Hindlimb muscle (tissue), 1 donor: Measurements from ENCODE around the gene ZDHHC4. TPM values are rescaled to one million over a fixed set of nuclear protein-coding genes. Genes with fewer than 3 reads are reported as not detected.
"Not testable (repeated sequence)": the region's sequence is repeated elsewhere in the genome, so short reads cannot be mapped to it uniquely, and the experiment has no call there.

Experiments used
- DNase-seq: peaks from one replicate; pipeline ENCODE4 v3.0.0-alpha.2; 2013
- polyA plus RNA-seq: library from polyadenylated mRNA; unstranded; fragments of 120-200 nt; gene quantifications from one replicate; pipeline ENCODE4 v1.2.1, GENCODE V29; 2013; ENCODE audit not compliant: insufficient read length

Gene ZDHHC4
- polyA plus RNA-seq, 1 donor = 48.4 TPM

DNA sequence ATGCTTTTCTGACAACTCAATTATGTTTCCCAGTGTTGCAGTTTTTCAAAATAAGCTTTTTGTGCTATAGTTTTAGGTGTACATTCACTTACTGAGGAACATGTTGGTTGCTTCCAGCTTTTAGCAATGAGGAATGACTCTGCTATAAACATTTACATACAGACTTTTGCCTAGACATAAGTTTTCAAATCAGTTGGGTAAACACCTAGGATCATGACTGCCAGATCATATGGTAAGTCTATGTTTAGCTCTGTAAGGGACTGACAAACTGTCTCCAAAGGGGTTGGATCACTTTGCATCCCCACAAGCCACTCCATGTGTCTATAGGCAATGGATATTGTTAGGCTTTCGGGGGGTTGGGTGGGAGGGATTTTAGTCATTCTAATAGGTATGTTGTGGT is 15.1 kb upstream of the ZDHHC4 start:
- no peak for DNase-seq

DNA sequence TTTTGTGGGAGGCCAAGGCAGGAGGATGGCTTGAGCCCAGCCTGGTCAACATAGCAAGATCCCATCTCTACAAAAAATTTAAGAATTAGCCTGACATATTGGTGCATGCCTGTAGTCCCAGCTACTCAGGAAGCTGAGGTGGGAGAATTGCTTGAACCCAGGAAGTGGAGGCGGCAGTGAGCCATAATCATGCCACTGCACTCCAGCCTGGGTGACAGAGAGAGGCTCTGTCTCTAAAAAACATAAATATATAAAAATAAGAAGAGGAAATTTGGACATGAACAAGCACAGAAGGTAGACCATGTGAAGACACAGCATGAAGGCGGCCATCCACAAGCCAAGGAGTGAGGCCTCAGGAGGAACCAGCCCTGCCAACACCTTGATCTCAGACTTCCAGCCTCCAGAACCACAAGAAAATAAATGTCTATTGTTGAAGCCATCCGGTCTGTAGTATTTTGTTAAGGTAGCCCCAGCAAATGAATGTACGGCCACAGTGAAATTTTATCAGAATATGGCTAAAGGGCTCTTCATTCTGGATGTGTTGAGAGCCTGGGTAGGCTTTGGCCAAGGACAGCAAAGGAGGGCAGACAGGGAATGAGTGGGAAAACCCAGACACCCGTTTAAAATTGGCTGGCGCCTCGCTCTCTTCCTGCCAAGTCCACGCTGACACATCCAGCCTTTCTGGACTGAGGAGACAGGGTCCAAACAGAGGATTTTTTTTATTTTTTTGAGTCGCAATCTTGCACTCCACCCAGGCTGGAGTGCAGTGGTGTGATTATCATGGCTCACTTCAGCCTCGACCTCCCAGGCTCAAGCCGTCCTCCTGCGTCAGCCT is 13.1 kb upstream of the ZDHHC4 start:
- no peak for DNase-seq

DNA sequence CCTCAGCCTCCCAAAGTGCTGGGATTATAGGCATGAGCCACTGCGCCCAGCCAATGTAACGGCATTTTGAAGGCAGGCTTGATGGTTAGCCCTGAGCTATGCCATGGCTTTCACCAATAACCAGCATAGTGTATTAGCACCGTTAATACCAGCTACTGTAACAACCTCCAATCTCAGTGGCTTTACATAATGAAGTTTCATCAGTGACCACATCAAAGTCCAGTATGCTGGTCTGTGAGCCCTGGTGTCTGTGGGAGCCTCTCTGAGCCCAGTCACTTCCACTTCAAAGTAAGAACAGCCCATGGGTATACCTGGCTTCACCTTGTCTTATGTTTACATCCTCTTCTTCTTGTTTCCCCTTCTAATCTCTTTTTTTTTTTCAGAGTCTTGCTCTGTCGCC is 11.6 kb upstream of the ZDHHC4 start:
- DNase-seq = no peak

DNA sequence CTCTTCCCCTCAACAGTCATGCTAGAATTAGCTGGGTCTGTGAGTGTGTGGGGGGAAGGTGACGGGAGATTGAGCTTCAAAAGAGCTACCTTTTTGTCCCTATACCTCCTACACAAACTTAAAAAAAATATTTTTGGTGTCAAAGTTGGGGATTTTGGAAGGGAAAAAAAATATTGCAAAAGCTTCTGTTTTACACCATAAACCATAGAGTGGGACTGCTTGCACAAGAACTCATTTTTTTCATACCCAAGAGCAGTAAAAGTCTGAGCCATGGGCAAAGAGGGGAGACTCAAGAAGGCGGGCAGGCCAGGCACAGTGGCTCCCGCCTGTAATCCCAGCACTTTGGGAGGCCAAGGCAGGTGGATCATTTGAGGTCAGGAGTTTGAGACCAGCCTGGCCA is 9.4 kb upstream of the ZDHHC4 start:
- no peak for DNase-seq

DNA sequence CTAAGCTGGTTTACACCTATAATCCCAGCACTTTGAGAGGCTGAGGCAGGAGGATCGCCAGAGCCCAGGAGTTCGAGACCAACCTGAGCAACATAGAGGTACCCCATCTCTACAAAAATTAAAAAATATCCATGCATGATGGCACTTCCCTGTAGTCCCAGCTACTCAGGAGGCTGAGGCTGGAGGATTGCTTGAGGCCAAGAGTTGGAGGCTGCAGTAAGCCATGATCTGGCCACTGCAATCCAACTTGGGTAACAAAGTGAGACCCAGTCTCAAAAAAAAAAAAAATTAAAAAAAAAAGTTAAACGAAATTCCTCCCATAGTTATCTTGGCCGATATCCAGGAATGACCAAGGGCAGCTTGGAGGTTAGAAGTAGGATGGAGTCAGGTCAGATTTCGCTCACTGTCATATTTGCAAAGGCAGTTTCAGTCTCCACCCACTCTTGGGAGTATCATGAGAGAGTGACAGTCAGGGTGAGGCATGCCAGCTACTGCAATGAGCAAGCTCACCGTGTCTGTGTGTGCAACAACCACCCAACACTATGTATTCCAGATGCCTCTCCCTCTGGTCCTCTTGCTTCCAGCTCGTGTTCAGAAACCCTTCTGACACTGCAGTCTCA is 6.0 kb upstream of the ZDHHC4 start:
- no peak for DNase-seq

DNA sequence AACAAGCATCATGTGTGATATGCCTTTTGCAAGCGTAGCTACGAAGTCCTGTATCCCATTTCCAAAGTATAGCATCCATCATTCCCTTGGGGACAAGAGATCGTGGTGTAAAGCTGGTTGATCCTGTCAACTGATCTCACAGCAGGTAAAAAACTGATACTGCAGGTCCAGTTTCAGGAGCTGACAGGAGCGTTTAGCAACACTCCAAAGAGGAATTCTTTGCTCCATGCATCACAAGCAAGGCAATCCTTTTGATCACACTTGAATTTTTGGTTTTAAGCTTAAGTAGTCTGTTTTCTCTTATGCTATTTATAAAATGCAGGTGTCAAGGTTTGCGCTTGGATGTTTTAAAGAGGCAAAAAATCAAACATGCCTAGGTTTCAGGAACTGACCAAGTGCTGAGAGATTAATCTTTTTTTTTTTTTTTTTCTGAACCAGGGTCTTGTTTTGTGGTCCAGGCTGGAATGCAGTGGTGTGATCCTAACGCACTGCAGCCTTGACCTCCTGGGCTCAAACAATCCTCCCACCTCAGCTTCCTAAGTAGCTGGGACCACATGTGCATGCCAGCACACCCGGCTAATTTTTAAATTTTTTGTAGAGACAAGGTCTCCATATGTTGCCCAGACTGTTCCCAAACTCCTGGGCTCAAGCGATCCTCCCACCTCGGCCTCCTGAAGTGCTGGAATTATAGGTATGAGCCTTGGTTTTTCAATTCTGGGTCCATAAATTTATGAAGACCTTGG is 1.8 kb upstream of the ZDHHC4 start:
- DNase-seq = no peak

DNA sequence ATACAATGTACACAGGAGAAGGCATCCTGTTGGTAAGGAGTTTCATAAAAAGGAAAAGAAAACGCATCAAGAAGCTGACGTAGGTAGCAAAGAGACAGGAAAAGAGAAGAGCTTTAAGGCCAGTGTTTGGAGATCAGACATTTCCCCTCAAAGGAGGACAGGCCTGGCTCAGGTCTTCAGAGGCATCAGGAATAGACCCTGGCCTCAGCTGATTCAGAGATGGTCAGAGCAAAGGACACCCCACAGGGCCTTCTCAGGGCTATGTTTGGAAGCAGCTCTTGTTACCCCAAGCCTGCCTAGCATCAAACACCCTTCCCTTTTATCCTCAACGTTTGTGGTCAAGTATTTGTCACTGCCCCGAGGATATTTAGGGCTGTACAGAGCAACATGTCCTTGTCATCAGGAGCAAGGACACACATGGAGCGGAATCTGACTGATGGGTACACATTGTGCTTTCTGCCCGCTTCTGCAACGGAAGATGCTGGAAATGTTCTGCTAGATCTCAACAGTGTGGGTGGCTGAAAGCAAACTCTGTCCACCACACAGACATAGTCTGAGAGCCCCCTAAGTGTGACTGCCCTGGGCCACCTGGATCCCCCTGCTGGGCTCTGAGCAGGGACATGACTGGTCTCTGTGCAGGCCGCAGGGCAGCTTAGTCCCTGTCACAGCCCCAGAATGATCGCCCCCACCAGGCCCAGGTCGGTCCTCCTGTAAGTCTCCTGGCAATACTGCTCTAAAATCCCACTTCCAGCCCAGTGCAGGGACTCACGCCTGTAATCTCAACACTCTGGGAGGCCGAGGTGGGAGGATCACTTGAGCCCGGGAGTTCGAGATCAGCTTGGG is 1.0 kb upstream of the ZDHHC4 start:
- DNase-seq = no peak

DNA sequence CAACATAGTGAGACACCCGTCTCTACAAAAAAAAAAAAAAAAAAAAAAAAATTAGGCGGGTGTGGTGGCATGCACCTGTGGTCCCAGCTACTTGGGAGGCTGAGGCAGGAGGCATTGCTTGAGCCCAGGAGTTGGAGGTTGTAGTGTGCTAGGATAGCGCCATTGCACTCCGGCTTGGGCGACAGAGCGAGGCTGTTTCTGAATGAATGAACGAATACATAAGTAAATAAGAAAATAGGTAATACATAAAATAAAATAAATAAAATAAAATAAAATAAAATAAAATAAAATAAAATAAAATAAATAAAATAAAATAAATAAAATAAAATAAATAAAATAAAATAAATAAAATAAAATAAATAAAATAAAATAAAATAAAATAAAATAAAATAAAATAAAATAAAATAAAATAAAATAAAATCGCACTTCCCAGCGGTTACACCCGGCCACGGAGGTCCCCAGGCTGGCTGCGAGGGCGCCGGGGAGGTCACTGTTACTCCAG is 336 bp upstream of the ZDHHC4 start:
- DNase-seq = not testable (repeated sequence)

DNA sequence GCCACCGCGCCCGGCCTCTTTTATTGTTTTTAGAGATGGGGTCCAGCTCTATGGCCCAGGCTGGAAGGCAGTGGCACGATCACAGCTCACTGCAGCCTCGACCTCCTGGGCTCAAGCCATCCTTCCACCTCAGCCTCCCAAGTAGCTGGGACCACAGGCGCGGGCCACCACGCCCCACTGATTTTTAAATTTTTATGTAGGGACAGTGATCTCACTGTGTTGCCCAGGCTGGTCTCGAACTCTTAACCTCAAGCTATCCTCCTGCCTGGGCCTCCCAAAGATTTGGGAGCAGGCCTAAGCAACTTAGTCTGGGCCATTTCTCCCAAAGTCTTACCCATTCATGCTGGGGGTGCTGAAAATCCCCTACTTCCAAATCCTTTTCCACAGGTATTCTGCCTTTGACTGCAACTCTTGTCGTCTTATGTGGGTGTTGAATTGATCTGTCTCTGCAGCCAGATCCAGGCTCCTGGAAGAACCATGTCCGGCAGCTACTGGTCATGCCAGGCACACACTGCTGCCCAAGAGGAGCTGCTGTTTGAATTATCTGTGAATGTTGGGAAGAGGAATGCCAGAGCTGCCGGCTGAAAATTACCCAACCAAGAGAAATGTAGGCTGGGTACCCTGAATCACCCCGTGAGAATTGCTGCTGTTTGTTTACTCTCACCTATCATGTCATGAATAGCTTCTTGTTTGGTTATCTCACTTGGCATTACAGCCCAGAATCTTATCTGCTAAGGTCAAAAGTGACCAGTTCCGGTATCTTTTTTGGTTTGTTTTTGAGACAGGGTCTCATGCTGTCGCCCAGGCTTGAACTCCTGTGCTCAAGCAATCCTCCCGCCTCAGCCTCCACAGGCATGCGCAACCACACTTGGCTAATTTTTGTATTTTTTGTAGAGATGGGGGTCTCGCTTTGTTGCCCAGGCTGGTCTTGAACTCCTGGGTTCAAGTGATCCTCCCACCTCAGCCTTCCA is 1.1 kb downstream of the ZDHHC4 start:
- DNase-seq = no peak

DNA sequence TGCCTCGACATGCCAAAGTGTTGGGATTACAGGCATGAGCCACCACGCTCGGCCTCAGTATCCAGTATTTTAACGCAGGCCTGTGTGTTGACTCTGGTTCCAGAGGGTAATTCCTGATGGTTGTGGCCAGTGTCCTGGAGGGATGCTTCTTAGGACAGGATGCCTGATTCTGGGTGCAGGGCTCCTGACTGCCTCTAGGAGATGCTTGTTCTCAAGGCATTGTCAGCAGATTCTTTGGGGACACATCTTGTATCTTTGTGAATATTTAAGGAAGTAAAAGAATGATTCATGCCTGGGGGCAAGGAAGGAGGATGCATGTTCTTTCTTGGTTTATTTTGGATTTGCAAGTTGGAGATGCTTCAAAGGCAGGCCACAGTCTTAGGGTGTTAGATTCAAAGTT is 2.2 kb downstream of the ZDHHC4 start:
- no peak for DNase-seq

DNA sequence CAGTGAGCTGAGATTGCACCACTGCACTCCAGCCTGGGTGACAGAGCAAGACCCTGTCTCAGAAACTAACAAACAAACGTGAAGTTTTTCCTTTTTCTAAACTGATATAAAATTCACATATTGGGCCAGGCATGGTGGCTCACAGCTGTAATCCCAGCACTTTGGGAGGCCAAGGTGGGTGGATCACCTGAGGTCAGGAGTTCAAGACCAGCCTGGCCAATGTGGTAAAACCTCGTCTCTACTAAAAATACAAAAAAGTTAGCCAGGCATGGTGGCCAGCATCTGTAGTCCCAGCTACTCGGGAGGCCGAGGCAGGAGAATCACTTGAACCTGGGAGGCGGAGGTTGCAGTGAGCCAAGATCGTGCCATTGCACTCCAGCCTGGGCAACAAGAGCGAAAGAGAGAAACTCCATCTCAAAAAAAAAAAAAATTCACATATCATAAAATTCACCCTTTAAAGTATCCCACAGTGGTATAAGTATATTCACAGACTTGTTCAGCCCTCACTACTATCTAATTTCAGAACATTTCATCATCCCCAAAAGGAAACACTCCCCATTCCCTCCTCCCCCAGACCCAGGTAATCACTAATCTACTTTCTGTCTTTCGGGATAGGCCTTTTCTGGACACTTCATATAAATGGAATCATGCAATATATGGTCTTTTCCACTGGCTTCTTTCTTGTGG is 8.6 kb downstream of the ZDHHC4 start:
- not testable (repeated sequence) for DNase-seq

DNA sequence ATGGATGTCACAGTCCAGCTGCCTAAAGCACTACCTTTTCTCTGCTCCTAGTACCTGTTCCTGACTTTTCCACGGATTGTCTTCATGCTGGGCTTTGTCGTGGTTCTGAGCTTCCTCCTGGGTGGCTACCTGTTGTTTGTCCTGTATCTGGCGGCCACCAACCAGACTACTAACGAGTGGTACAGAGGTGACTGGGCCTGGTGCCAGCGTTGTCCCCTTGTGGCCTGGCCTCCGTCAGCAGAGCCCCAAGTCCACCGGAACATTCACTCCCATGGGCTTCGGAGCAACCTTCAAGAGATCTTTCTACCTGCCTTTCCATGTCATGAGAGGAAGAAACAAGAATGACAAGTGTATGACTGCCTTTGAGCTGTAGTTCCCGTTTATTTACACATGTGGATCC is 11.3 kb downstream of the ZDHHC4 start:
- no peak for DNase-seq

DNA sequence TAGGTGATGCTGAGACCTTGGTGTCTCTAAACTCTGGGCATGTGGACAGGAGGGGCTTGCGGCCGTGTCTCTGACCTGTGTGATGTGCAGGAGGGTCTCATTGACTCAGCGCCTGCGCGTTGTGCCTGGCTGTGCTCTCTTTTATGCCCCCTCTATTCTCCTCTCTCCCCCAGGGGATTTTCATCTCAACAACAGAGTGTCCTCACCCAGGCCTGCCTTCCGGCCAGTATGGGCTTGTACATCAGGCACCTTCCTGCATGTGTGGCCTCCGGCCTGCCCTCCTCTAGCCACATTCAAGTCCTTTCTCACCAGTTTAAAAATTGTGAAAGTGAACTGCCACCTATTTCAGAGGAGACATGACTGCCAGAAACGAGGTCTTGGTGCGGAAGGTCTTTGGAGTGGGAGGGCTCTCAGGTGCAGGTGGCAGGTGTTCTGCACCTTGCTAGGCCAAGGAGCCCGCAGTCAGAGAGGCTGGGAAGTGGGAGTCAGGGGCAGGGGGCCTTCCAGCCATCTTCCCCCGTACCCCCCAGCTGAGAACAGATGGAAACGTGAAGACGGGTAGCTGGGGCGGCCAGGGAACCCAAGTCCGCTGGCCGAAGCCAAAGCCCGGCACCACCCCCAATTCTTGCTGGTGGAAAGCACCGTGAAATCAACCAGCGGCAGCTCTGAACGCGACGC is 12.0 kb downstream of the ZDHHC4 start:
- DNase-seq = no peak

DNA sequence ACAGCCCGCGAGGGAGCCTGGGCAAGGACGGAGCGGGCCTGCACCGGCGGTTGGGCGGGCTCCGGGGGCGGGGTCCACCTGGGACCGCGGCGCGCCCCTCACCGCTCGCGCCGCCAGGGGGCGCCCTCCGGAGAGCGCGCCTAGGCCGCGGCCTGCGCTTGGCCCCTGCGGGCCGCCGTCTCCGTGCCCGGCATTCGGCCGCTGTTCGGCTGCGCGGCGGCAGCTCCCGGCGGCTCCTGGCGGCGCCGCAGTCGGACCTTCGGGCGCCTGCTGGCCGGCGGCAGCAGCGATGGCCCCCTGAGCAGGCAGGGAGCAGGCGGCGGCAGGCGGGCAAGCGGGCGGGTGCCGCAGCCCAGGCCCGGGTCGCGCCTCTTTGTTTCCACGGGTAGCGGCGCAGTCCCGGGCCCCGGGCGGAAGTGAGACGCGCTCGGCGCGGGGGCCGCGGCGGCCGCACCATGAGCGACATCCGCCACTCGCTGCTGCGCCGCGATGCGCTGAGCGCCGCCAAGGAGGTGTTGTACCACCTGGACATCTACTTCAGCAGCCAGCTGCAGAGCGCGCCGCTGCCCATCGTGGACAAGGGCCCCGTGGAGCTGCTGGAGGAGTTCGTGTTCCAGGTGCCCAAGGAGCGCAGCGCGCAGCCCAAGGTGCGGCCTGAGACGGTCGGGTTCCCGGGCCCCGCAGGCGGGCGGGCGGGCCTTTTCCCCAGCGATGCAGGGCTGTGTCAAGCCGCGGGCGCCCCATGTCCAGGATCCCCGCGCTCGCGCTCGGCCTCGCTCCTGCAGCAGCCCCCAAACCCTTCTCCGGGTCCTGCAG is 12.8 kb downstream of the ZDHHC4 start, which contains the start of gene INTS15:
Gene INTS15, plus strand, starts transcription at position 193 of the 816 bp plus-strand sequence. Its CDS starts 263 bp downstream, at position 456.
- peak; percentile 93 for DNase-seq

DNA sequence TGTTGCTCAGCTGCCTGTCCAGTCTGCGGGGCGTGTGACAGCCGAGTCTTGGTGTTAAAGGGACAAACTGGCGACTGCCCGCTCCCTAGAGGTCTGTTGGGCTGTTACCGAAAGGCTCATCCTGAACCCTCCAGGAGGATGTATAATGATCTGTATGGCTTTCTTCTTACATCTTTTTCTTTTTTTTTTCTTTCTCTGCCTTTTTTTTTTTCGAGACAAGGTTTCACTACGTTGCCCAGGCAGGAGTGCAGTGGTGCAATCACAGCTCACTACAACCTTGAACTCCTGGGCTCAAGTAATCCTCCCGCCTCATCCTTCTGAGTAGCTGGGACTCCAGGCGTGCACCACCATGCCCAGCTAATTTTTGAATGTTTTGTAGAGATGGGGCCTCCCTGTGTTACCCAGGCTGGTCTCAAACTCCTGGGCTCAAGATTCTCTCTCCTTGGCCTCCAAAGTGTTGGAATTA is 13.4 kb downstream of the ZDHHC4 start:
- no peak for DNase-seq

DNA sequence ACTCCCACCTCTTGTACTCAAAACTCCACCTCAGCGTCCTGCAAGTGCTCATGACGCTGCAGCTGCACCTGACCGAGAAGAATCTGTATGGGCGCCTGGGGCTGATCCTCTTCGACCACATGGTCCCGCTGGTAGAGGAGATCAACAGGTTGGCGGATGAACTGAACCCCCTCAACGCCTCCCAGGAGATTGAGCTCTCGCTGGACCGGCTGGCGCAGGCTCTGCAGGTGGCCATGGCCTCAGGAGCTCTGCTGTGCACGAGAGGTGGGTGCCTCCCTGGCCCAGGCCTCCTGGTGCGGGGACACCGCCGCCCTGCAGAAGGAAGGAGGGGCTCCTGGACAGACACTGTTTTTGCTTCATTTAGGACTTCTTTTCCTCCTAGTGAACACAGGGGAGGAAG is 22.8 kb downstream of the ZDHHC4 start:
- no peak for DNase-seq

DNA sequence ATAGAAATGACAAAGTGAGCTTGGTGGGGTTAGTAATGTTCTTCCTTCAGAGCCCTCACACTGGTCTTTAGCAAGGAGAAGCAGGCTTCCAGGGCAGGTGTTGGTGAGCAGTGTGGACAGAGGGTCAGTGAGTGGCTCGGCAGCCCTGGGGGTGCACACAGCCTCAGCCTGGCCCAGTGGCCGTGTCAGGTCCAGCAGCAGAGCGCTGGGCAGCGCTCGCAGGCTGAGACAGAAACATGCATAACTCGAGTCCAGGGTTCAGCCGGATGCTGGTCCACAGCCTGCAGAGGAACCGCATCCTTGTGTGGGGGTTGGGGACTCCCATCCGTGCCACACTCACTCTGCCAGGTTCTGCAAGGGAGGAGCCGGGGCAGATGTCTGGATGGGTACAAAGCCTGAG is 27.2 kb downstream of the ZDHHC4 start:
- DNase-seq = no peak

DNA sequence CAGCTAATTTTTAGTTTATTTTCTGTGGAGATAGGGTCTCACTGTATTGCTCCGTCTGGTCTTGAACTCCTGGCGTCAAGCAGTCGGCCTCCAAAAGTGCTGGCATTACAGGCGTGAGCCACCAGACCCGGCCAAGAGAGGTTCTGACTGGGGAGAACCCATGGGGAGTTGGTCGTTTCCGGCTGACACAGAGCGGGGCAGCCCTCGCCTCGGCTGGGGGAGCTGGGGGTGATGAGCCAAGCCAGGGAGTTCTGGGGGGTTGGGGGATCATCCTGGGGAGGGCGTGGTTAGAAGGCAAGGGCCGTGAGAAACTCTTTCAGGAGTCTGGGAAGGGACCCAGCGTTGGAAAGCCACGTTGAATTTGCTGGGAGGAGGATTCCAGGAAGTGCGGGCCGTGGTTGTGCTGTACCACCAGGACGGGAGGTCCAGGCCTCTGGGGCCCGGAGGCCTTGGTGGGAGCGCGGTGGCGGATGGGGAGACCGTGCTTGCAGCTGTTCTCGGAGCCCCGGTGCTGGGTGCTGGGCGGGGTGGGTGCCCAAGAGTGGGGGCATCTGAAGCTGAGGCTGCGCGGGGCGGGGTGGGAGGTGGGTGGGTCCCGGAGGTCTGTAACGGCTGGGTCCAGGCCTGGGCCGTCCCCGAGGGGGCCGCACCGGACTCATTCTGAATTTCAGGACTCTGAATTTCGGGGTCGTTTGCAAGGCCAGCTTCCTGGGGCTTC is 29.8 kb downstream of the ZDHHC4 start:
- DNase-seq = no peak
